Aorta (tissue), 5 donors: ENCODE measurements around the gene MUC15. TPM values are rescaled to one million over a fixed set of nuclear protein-coding genes. Genes with fewer than 3 reads are reported as not detected.

Experiments used
- ATAC-seq: fragments of 200-7000 bp; cut with Tn5 transposase; one replicate; pipeline ENCODE4 v1.9.1; 2022; ENCODE audit warnings: moderate library complexity; ENCODE audit not compliant: low FRiP score
- DNase-seq, 2 donors: peaks; one replicate each; pipeline ENCODE4 v3.0.0-alpha.2; 2020
- H3K27ac ChIP-seq, 2 donors: one replicate each; pipeline ENCODE4 v1.5.1; 2013; ENCODE audit warnings: low read length in 2 of 2, mild to moderate bottlenecking in 2 of 2, moderate library complexity in 2 of 2, control low read depth in 1 of 2, inconsistent platforms in 1 of 2, low read depth in 1 of 2
- H3K27me3 ChIP-seq, 2 donors: one replicate each; pipeline ENCODE4 v1.6.1; 2013; ENCODE audit warnings: control low read depth in 1 of 2, low read length in 1 of 2, mild to moderate bottlenecking in 1 of 2, moderate library complexity in 1 of 2; ENCODE audit not compliant: insufficient read depth in 2 of 2, control insufficient read depth in 1 of 2
- H3K36me3 ChIP-seq, 2 donors: one replicate each; pipeline ENCODE4 v1.6.1; 2013; ENCODE audit warnings: control low read depth in 1 of 2, low read length in 1 of 2, mild to moderate bottlenecking in 1 of 2; ENCODE audit not compliant: insufficient read depth in 2 of 2, control insufficient read depth in 1 of 2
- H3K4me1 ChIP-seq, 2 donors: one replicate each; pipeline ENCODE4 v1.6.1; 2013; ENCODE audit warnings: low read length in 2 of 2, control low read depth in 1 of 2, mild to moderate bottlenecking in 1 of 2, moderate library complexity in 1 of 2; ENCODE audit not compliant: insufficient read depth in 2 of 2, control insufficient read depth in 1 of 2
- H3K4me3 ChIP-seq, 2 donors: one replicate each; pipeline ENCODE4 v1.5.1; 2013; ENCODE audit warnings: low read length in 2 of 2, control low read depth in 1 of 2, mild to moderate bottlenecking in 1 of 2
- H3K9me3 ChIP-seq: one replicate; pipeline ENCODE4 v1.6.1; 2013; ENCODE audit warnings: mild to moderate bottlenecking, low read length; ENCODE audit not compliant: control insufficient read depth
- WGBS, 2 donors: extraction: QIAGEN DNeasy Blood & Tissue Kit; methylation state at CpG; one replicate each; pipeline ENCODE4 v1.1.7; 2013; 5-methylcytosine and 5-hydroxymethylcytosine counted together
- intact Hi-C, 2 donors: fragments of 100-400 bp; cut with DNase I; formaldehyde crosslinking; loops; one replicate each; pipeline versions ENCODE4 v1.14.2 to v1.15.0; 2022
- polyA plus RNA-seq, 2 donors: library from polyadenylated mRNA; stranded (reverse); fragments of 200-250 nt; gene quantifications; one replicate each; pipeline ENCODE4 v1.2.3, GENCODE V29; 2013
- total RNA-seq, 2 donors: library from RNA; stranded (reverse); fragmentation: NEBNext Ultra II Directional; extraction: Animal tissue kit (Norgen Biotek cat#: 25700); gene quantifications; one replicate each; pipeline ENCODE4 v1.2.1, GENCODE V29; 2021
- donor health status: healthy with polysubstance abuse.
- donor health status: Bipolar disorder and iron deficiency.
- donor health status: DM: no; HTN: no; CAD: no.
- donor health status: DM: no; HTN: no; CAD: no.
- donor health status: DM: yes; HTN: yes; CAD: no.

MUC15 gene
- total and polyA plus RNA-seq, 4 donors: not detected

DNA sequence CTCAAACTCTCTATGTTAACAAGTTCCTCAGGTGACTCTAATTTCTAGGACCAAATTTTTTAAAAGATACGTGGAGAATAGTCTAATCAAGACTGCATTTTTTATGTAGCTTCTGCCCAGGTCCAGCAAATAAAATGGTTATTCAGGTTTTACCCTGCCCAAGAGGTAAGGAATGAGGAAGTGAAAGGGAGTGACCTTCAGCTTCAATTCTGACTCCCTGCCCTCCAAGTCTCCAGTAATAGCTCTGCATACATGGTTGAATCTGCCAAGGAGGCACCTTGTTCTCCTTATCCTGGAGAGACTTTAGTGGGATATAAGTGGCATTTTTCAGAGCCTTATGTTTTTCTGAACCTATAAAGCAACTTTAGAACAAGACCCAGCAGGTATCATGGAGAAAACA, 15.5 kb downstream of the MUC15 start:
- H3K36me3 ChIP-seq: no peaks in the 10 kb centered on the region
- no peak for DNase-seq
- H3K4me3 ChIP-seq: no peak overlapping the region
- no peaks in the 10 kb centered on the region for H3K9me3 ChIP-seq
- H3K4me1 ChIP-seq: no peaks in the 10 kb centered on the region
- no peak for ATAC-seq
- intact Hi-C loops: no loop called here
- no peak overlapping the region for H3K27ac ChIP-seq
- no peaks in the 10 kb centered on the region for H3K27me3 ChIP-seq
- 86 to 91% methylated on average over 1 of the region's 1 CpG for WGBS, 2 donors

DNA sequence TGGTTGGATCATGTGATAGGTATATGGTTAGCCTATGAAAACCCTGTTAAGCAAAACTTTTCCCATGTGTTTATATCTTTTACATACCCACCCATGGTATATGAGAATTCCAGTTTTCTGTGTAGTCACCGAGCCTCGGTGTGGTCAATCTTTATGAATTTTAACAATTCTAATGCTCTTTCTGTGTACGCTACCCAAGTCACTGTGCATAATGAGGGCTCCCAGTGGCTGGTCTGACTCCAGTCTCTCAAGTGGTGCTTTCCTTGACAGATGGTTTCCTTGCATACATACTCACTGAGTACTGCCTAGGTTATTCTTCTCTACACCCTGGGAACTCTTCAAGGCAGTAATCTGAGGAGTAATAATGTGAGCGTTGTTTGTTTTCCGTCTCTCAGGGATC, 17.6 kb downstream of the MUC15 start:
- no peaks in the 10 kb centered on the region for H3K27me3 ChIP-seq
- no peak for ATAC-seq
- DNase-seq: no peak
- WGBS, 2 donors: 72 to 85% methylated on average over 5 of the region's 5 CpGs
- no peaks in the 10 kb centered on the region for H3K4me1 ChIP-seq
- no peaks in the 10 kb centered on the region for H3K36me3 ChIP-seq
- no peak overlapping the region for H3K27ac ChIP-seq
- no peak overlapping the region for H3K4me3 ChIP-seq
- intact Hi-C loops: no loop called here
- no peaks in the 10 kb centered on the region for H3K9me3 ChIP-seq

DNA sequence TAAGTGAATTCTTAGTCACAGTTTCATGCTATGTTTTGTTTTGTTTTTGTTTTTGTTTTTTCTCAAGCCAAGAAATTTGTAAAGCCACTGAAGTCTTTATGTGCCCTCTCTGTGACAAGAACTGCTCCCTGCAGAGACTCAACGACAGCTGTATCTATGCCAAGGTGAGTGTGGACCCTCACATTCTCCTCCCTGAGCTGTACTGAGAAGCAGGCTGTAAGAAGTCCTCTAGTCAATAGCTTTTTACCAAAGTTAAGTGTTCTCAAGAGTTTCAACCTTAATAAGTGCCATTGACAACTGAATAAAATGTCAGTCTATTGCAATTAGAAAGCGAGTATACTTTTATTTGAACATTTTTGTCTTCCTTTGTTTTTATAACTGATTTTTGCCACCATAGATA, 18.9 kb downstream of the MUC15 start:
- ATAC-seq (no peak), DNase-seq (no peak)
- Histone ChIP-seq H3K27me3 (no peaks in the 10 kb centered on the region), H3K4me1 (no peaks in the 10 kb centered on the region), H3K27ac (no peak overlapping the region), H3K36me3 (no peaks in the 10 kb centered on the region), H3K4me3 (no peak overlapping the region), H3K9me3 (no peaks in the 10 kb centered on the region)
- 56% methylated on average over 2 of the region's 2 CpGs for WGBS, 2 donors
- intact Hi-C loops: no loop called here

DNA sequence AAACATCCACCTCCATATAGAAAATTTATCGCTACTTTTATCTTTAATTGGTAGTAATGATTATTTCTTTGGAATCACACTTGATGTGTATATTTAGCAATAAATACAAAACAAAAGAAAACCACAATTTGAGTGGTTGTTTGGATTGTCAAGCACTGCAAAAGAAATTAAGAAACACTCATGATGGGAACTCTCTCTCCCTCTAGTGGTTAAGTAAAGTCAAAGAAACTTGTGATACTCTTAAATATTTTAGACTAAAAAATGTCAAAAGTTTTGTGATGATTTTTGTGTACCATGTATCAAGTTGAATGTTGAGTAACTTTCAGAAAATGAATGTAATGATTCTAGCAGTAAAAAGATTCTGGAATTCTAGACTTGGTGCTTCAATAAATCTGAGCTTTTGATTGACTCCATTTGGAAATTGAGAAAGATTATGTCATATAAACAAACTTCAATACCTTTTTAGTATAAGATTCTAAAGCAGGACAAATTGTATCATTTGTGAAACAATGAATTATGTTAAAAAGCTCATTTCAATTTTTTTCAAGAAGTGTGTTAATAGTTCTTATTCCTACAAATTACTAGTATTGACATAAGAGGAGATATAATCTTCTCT, 20.8 kb downstream of the MUC15 start:
- no peak for DNase-seq
- Histone ChIP-seq H3K4me3 (no peak overlapping the region), H3K27me3 (no peaks in the 10 kb centered on the region), H3K36me3 (no peaks in the 10 kb centered on the region), H3K27ac (no peak overlapping the region), H3K9me3 (no peaks in the 10 kb centered on the region), H3K4me1 (no peaks in the 10 kb centered on the region)
- 25 to 48% methylated on average over 1 of the region's 1 CpG for WGBS, 2 donors
- ATAC-seq: no peak
- intact Hi-C loops: no loop called here

DNA sequence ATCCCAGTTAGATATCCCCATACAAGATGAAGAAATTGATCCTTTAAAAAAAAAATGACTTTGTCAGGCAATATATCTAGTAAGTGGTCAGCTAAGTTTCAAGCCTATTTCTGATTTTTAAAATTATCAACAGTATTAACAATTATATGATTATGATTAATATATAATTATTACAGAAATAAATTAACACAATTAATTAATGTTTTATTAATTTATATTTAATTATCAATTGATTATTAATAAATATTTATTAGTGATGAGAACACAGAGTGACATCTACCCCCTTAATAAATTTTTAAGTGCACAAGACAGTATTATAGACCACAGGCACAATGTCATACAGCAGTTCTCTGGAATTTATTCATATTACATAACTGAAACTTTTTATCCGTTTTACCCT, 22.0 kb downstream of the MUC15 start:
- intact Hi-C loops: no loop called here
- H3K36me3 ChIP-seq: no peaks in the 10 kb centered on the region
- no peak for DNase-seq
- no peaks in the 10 kb centered on the region for H3K4me1 ChIP-seq
- H3K27ac ChIP-seq: no peak overlapping the region
- WGBS, 2 donors: 71 to 75% methylated on average over 1 of the region's 1 CpG
- no peaks in the 10 kb centered on the region for H3K27me3 ChIP-seq
- ATAC-seq: no peak
- no peaks in the 10 kb centered on the region for H3K9me3 ChIP-seq
- no peak overlapping the region for H3K4me3 ChIP-seq

DNA sequence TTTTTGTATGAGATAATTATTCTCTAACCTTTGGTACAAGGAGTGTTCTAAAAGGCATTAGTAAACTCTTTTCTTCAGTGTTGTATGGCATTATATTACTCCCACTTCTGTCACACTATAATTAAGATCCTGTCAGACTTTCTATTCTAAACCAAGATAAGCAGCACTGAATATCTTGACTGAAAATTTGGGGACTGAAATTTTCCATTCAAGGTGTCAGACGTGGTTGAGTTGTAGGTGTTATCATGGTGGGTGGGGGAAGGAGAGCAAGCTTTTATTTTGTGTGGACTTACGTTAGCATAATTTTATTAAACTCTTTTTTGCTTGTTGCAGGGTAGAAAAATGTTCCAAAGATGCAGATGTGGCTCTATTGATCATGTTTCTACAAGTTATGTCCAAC, 22.9 kb downstream of the MUC15 start:
- no peaks in the 10 kb centered on the region for H3K4me1 ChIP-seq
- WGBS, 2 donors: 43 to 50% methylated on average over 2 of the region's 2 CpGs
- no peaks in the 10 kb centered on the region for H3K27me3 ChIP-seq
- ATAC-seq (no peak), DNase-seq (no peak)
- H3K4me3 ChIP-seq: no peak overlapping the region
- intact Hi-C loops: no loop called here
- no peak overlapping the region for H3K27ac ChIP-seq
- H3K36me3 ChIP-seq: no peaks in the 10 kb centered on the region
- no peaks in the 10 kb centered on the region for H3K9me3 ChIP-seq

DNA sequence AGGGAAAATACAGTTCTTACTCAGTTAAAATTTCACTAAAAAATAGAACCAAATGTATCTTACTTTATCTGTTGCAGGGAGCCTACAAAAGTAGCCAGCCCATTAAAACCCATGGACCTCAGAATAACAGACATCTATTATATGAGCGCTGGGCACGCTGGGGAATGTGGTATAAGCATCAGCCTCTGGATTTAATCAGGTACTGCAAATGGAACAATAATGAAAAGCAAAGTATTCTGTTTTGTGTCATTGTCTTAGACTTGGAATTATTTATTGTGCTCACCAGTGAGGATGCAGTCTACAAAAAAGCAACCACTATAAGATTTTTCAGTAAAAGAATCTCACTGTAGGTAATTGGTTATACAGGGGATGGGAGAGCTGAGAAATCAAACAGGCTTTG, 30.2 kb downstream of the MUC15 start:
- Histone ChIP-seq H3K4me1 (no peaks in the 10 kb centered on the region), H3K27me3 (no peaks in the 10 kb centered on the region), H3K4me3 (no peak overlapping the region), H3K9me3 (no peaks in the 10 kb centered on the region), H3K36me3 (no peaks in the 10 kb centered on the region), H3K27ac (no peak overlapping the region)
- 70 to 75% methylated on average over 2 of the region's 2 CpGs for WGBS, 2 donors
- no peak for ATAC-seq
- DNase-seq: no peak
- intact Hi-C loops: no loop called here

DNA sequence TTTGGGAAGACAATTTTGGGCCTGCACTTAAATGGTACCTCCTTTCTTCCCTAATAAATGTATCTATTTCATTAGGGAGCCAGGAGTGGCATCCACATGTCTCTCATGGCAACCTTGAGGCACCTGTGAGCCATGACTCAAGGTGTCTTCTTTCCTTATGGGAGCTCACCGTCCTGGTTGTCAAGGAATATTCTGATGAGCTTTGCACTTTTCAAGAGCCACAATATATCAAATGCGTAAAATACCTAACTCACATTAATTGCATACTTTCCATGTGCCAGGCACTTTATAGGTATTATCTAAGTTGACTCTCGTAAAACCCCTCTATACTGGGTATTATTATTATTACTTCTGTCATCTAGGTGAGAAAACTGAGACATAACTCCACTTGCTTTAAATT, 32.5 kb downstream of the MUC15 start:
- ATAC-seq (no peak), DNase-seq (no peak)
- intact Hi-C loops: no loop called here
- H3K27me3 ChIP-seq: no peaks in the 10 kb centered on the region
- H3K9me3 ChIP-seq: no peaks in the 10 kb centered on the region
- H3K27ac ChIP-seq: no peak overlapping the region
- H3K4me3 ChIP-seq: no peak overlapping the region
- no peaks in the 10 kb centered on the region for H3K4me1 ChIP-seq
- H3K36me3 ChIP-seq: no peaks in the 10 kb centered on the region
- WGBS, 2 donors: 86 to 87% methylated on average over 3 of the region's 3 CpGs

DNA sequence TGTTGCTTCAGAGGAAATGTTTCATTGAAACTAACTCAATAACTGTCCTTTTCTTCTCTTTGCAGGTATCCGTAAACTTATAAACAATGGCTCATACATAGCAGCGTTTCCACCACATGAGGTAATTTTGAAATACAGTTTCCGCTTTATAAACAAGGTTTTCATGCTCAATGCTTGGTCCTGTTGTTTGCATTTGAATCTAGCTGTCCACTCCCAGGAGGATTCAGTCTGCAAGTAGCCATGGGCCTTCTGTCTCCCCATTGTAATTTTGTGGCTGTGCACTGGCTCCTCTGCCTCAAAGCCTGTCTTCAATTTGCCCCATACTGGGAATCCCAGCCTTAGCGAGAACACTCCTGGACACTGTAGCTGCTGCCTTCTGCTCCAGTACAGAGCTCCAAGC, 34.7 kb downstream of the MUC15 start:
- H3K36me3 ChIP-seq: no peaks in the 10 kb centered on the region
- H3K9me3 ChIP-seq: no peaks in the 10 kb centered on the region
- H3K4me3 ChIP-seq: no peak overlapping the region
- ATAC-seq (no peak), DNase-seq (no peak)
- intact Hi-C loops: no loop called here
- no peaks in the 10 kb centered on the region for H3K27me3 ChIP-seq
- no peak overlapping the region for H3K27ac ChIP-seq
- 86 to 89% methylated on average over 4 of the region's 4 CpGs for WGBS, 2 donors
- no peaks in the 10 kb centered on the region for H3K4me1 ChIP-seq
